H1 (cell line): ENCODE data around the gene AGAP1. TPM values are rescaled to one million over a fixed set of nuclear protein-coding genes. Genes with fewer than 3 reads are reported as not detected.

Source experiments
- SIRT6 ChIP-seq: IDR thresholded peaks from one replicate; pipeline ENCODE4 v1.7.1; 2012; ENCODE audit warnings: low read length, inconsistent platforms
- polyA plus RNA-seq, 7 experiments: library from polyadenylated mRNA; depleted of rRNA in 3 of 7; stranded (reverse) in 5 of 7; unstranded in 2 of 7; fragments of >200 nt in 5 of 7; fragments of 200-250 nt in 2 of 7; gene quantifications; 1 replicate in 5 of 7; 2 replicates in 1 of 7; 4 replicates in 1 of 7; pipeline versions ENCODE4 v1.2.1 to v1.2.3, GENCODE V29; 2011 to 2013; ENCODE audit warnings: missing spikeins in 2 of 7, mixed read lengths in 2 of 7
- total RNA-seq: library from RNA; stranded (reverse); fragmentation: NEBNext Ultra II Directional; extraction: Animal tissue kit (Norgen Biotek cat#: 25700); gene quantifications from 2 replicates; pipeline ENCODE4 v1.2.1, GENCODE V29; 2021

Gene AGAP1
- total and polyA plus RNA-seq, 2 of the 8 experiments (the other 6 are each of a cell fraction or from before 2014, with no cell fraction given), result 18.1 to 39.4 TPM

DNA sequence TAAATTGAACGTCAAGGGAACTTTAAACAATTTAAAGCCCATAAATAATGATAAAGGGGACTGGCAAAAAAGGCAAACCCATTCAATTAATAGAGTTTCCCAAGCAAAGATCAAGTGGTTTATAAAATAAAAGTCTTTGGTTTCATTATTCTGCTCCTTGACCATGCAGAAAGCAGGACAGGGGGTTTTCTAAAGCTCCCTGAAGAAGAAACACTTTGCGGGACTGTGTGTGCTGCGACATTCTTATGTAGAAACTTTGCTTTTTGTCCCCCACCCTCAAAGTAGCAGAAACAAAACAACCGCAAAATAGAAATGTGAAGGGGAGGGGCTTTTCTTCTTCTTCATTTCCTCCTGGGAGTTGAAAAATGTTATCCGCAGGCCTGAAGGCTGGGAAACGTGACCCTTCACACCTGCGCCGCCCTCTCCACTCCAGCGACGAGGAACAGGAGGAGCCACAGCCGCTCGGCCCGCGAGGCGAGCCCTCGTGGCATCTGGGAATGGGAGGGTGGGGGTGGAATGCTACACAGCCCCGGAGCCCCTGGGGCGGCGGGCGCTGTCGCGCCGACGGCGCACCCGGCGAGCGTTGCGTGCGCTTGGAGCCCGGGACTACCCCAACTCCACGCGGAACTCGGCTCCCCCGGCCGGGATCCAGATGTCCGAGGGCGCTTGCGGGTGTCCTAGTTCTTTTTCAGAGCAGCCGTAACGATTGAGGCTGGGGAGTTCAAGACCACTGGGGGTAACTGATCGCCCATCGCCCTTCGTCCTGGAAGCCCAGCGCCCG lies 678.6 kb downstream of the AGAP1 start (continued):
- no peak for TF ChIP-seq SIRT6
